GM18951 (cell line): ENCODE measurements around the gene STUM.

Experiments
- POLR2A ChIP-seq: IDR thresholded peaks from 4 replicates; pipeline ENCODE4 v1.6.1; 2011; ENCODE audit warnings: mild to moderate bottlenecking; ENCODE audit not compliant: insufficient read length, insufficient read depth; ENCODE audit errors: extremely low read depth
- in situ Hi-C: fragments of 300-500 bp; cut with MboI; formaldehyde crosslinking; loops from one replicate; pipeline ENCODE4 v1.12.0; 2022; ENCODE audit warnings: low sequenced_read_pairs, mixed read lengths, inconsistent platforms; ENCODE audit not compliant: unreplicated experiment

Gene STUM

GRCh38 chr1:226653311-226653921 lies 104.9 kb downstream of the STUM start:
- in situ Hi-C loops, result no loop called here
- no peak for TF ChIP-seq POLR2A

- no peak for TF ChIP-seq POLR2A
- in situ Hi-C loops, result no loop called here
Measured at GRCh38 chr1:226654046-226654667, 105.6 kb downstream of the STUM start.

GRCh38 chr1:226654668-226655055 lies 106.1 kb downstream of the STUM start:
- in situ Hi-C loops, result no loop called here
- TF ChIP-seq POLR2A, result no peak

GRCh38 chr1:226655251-226656163 lies 106.9 kb downstream of the STUM start:
- TF ChIP-seq POLR2A, result no peak
- in situ Hi-C loops, result no loop called here

GRCh38 chr1:226656201-226656600 lies 107.6 kb downstream of the STUM start:
- no peak for TF ChIP-seq POLR2A
- in situ Hi-C loops, result no loop called here

- TF ChIP-seq POLR2A, result no peak
Measured at GRCh38 chr1:226656601-226657277, 108.2 kb downstream of the STUM start.

GRCh38 chr1:226657895-226658545 lies 109.5 kb downstream of the STUM start:
- no peak for TF ChIP-seq POLR2A
- in situ Hi-C loops, result no loop called here

More at GRCh38 chr1:226656601-226657277, 108.2 kb downstream of the STUM start:
- in situ Hi-C loops, result no loop called here

- in situ Hi-C loops, result no loop called here
- no peak for TF ChIP-seq POLR2A
Measured at GRCh38 chr1:226658546-226659125, 110.1 kb downstream of the STUM start.
